AG08396 (cell line): ENCODE measurements around the gene CCDC33.
A peak's percentile ranks its signal among the peaks of the same experiment; 100 is the strongest.

Experiments
- DNase-seq: peaks from one replicate; pipeline ENCODE4 v3.0.0; 2012; ENCODE audit warnings: low spot score, mixed read lengths

Gene CCDC33

DNA sequence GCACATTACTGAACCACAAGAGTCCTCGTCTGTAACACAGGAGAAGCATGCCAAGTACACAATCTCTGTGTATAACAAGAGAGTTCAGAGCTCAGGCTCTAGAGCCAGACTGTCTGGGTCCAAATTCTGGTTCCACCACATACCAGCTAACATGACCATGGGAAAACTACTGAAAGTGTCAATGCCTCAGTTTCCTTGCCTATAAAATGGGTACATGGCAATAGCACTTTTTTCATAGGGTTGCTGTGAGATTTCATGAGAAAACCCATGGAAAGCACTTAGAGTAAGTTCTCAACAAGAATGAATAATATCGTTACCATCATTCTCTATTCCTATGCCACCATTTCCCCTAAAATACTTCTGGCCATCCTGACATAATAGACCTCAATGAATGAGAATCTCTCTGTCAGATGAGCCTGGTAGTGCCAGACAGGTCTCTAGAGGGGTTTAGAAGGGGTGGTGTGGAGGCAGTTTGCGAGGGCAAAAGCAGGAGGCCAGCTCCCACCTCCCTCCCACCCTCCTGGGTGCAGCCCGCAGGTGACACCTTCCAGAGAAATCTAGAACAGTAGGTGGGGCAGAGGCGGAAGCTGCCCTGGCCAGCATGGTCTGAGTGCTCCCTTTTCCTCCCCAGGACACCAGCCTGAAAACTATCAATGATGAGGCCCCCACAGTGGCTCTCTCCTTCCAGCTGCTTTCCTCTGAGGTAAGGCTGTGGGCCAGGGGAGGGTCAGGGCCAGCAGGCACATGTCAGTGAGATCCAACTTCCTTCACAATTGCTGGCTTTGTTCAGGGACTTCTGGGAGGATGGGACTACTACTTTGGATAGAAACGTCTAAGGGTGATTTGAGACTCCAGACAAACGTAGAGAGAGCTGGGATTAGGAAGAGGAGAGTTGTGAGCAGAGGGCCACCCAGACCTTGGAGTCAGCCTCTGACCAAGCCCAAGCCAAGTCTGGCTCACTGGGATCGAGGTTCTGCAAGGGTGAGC lies 45.3 kb downstream of the CCDC33 start:
- DNase-seq: no peak

DNA sequence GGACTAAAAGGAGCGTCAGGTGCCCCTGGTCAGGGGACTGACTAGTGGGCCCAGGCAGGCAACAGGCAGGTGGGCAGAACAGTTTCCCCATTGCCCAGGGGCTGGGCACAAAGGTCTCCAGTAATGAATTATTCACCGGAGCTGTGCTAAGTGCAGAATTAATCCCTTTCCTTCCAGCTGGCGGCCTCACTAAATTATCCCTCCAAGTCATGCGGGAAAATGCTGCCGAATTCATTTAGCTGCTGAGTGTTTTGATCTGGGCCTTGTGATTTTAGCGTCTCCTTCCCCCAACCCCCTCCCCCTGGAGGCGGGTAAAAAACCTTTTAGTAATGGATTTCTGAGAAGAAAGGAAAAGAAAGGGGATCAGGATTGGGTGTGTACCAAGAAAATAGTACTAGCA lies 47.2 kb downstream of the CCDC33 start:
- DNase-seq: no peak

DNA sequence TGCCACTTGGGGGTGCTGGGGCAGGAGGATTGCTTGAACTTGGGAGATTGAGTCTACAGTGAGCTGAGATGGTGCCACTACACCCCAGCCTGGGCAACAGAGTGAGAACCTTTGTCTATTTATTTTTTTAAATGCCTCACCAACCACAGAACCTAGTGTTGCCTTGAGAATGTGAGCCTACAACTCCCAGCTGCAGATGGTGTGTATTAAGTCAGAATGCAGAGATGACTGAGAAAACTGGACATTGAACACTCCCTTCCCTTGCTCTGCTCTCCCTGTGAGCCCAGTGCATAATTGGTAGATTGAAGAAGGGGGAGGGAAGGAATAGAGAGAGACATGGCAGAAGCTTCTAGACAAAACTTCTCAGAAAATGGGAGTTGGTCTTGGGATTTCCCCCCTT lies 53.5 kb downstream of the CCDC33 start:
- DNase-seq: no peak

DNA sequence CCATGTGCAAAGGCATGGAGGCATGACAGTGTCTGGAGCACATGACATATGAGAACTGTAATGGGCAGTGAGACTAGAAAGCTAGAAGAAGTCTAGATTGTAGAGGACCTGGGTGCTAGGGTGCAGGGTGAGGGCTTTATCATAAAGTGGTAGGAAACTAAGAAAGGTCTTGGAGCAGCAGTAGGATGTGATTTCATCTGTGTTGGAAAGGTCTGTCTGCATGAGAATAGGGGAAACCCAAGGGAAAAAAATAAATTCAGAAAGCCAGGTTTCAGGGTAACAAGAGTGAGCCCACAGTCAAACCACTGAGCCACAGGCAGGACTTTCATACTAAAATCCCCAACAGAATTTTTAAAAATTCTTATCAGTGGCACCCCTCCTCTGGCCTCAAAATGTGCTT lies 54.5 kb downstream of the CCDC33 start:
- no peak for DNase-seq

DNA sequence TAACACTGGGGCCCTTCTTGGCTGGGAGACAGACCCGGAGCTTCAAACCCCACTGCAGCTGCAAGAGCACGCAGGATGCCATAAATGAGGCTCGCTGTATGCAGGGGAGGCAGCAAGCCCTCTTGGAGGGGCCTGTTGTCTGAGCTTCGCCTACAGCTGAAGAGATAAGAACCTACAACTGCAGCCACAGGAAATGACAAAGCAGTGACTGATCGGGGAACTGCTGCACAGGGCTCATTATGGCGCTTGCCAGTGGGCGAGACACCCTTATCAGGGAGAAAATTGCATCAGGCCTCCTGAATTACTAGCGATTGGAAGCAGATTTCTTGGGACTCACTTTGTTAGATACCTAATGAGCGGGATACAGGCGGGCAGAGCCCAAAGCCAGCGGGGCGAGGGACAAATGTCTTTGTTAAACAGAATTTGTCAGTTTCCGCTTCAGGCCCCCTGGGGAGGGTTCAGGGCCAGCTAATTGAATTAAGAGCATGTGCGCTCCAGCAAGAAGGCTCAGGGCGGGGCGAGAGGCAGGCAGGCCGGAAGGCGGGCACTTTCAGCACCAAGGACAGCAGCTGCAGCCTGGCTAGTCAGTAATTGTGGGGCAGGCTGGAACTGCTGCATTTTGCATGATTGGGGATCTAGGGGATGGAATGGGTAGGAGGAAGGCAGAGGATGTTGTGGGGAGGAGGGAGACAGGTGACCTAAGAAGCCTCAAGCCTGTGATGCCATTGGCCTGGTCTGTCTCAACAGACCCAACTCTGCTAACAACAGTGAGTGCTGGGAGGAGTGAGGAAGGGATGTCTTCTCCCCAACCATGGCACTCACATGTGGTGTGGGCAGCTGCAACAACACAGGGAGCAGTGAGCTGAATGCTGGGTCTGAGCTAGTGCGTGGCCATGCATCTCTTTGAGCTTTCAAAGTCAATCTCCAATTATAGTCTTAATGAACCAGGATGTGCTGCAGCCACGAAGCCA lies 55.3 kb downstream of the CCDC33 start:
- DNase-seq: peak; percentile 89

DNA sequence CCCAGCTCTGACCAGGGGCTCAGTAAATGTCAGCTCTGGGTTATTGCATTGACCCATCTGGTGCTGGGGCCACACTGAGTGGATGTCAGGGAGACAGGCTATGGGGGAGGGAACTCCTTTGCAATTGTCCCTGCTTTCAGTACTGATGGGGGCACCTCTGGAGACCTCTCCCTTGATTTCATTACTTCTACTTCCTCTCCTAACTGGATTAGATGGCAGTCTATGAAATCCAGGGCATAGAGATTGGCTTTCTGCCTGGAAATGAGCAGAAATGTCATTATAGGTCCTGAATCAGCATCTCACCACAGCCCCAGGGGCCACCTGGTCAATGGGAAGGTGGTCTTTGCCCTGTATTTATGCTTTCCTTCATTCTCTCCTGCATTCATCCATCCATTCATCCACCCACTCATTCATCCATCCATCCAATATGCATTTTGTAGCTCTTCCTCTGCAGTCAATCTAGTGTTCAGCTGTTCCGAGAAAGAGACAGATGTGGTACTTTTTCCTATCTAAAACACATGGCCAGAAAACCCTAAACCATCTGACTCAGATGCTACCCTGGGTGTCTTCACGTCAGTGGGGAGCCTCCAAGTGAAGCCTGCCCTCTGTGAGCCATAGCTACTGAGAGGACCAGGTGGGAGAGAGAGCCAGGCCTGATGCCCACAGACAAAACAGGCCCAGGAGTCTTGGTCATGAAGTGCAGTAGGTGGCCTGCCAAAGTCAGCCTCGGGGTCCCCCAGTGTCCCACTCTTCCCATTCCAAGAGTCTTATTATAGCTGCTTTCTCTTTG lies 57.1 kb downstream of the CCDC33 start:
- no peak for DNase-seq

DNA sequence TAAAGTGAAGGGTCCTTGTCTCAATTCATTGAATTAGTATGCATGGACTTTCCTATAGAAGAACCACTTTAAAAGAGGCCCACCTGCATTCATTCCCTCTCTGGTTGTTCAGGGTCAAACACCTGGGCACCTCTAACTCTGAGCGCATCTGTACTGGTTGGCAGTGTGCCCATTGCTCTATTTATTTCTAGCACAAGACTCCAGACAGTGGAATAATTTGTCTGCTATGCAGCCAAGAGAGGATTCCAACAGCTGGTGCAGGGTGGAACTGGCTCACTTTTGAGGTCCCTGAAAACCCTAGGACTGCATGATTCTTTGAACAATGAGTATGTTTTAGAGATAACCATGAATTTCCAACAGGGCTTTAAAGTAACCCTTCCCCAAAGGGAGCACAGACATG lies 57.9 kb downstream of the CCDC33 start:
- DNase-seq: no peak

DNA sequence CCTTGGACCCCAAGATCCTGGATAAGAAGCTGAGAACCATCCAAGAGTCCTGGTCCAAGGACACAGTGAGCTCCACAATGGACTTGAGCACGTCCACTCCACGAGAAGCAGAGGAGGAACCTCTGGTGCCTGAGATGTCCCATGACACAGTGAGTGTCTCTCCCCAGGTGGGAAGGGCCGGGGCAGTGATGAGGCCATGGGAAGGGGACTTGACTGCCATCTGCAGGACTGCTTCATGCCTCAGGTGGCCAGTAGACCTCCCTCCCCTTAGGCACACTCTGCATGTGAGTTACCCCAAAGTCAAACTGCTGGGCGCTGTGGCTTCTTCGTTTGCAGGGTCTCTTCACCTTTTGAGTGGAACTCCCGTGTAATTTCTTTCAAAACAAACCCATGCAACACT lies 59.7 kb downstream of the CCDC33 start:
- DNase-seq: no peak

DNA sequence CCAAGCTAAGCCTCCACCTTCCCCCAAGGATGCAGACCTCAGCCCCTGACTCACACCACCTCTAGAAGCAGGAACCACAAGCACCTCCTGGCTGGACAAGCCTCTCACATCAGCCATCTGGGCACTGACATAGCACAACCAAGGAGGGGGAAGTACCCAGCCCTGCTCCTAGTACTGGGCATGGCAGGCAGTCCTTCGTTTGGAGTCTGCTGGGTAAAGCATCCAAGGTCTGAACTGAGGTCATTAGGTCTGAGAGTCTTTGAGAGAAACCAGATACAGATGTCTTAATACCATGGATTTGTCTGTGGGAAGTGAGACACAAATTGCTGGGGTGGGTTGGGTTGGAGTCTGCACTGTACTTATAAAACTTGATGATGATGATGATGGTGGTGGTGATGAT lies 61.8 kb downstream of the CCDC33 start:
- no peak for DNase-seq

DNA sequence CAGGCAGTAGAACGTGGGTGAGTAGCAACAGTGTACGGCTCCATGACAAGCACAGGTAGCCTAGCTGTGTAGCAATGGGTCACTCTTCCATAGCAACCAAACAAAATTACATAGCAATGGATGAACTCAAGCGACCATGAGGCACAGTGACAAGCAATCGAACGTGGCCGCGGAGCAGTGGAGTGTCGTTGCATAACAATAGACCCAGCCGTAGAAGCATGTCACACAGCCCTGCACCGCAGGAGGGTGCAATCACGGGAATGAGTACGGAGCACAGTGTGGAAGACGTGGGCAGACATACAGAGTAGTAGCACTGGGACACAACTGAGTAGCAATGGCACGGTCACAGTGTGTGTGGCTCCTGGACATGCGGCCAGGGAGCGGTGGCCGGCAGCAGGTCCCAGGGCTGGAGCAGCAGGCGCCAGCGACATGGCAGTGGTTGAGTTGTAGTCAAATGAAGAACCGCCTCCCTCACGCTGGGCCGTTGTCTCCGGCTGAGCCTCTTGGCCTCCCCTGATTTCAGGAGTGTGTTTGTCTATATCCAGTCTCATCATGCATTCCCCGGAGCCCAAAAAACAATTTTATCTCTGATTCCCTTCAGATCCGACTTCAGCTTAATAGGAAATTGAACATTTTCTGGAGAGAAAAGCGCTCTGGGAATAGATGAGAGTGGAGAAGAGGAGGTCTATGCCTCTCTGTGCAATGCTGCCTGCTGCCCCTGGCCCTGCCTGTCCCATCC lies 64.1 kb downstream of the CCDC33 start:
- no peak for DNase-seq

DNA sequence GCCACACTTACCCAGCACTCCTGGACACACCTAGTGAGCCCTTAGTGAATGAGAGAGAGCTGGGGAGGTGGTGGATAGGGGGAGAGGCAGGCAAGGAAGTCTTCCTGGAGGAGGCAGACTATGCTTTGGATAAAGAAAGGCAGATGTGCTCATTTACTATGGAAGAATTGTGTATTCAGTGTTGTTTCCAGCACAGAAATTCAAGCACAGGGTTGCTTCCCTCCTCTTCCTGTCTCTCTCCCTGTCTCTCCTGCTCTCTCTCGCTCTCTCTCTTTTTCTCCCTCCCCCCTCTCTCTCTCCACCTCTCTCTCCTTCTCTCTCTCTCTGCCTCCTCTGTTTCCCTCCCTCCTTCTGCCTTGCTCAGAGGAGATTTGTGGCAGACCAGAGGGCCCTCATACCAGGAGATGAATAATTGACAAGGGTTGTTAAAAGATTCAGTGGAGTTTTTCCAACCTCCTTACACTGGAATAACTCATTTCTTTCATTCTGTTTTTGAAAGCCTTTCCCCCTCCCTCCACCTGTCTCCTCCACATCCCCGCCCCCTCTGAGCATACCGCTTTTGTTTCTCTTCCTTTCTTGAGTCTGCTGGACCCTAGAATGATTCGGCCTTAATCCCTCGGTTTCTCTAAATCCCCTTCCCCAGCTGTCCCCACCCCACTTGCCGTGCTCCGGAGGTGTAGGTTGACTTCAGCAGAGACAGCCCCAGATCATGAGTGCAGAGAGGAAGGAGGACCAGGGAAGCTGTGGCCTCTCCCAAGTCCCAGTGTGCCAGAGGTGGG lies 65.6 kb downstream of the CCDC33 start:
- no peak for DNase-seq

DNA sequence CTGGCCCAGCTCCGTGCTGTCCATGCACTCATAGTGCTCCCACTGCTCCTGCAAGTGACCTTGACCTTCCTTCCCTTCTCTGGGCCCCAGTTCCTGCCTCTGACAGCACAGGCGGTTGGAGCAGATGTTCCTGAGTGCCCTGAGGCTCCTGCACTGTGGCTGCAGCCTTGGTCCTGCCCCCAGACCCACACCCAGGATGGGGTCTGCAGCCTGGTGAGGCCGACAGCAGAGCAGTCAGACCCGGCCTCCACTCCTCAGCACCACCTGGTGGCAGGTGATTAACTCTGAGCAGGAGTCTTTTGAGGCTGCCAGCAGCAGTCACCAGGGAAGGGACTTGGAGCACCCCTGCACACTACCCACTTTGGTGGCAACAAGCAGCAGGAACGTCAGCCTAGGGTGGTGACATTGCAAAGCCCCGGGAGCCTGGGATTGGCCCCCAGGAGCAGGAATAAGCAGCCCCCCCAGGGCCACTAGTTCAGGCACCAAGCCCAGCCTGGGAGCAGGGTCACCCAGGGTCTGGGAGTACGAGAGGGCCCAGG lies 66.8 kb downstream of the CCDC33 start:
- peak; percentile 48 for DNase-seq

DNA sequence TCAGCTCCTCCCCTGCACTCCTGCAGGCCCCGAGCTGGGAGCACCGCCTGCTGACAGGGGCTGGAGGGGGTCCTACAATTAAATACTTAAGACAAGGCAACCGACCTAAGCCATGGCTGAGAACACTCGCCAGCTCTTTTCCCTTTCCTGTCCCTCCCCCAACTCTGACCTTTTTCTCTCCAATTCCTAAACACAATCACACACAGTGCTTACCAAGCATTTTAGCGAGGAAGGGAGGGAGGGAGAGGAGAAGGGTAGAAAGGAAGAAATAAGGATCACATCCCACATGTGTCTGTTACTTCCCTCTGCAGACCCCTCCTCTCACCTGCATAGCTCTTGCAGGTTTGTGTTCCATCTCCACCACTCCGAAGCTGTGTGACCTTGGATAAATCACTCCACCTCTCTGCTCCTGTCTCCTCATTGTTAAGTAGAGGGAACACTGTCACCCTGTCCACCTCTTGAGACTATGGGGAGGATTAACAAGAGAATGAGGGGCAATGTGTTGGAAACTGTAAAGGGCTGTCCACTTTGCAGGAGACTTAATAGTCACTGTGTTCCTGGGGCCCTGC lies 67.7 kb downstream of the CCDC33 start:
- DNase-seq: no peak

DNA sequence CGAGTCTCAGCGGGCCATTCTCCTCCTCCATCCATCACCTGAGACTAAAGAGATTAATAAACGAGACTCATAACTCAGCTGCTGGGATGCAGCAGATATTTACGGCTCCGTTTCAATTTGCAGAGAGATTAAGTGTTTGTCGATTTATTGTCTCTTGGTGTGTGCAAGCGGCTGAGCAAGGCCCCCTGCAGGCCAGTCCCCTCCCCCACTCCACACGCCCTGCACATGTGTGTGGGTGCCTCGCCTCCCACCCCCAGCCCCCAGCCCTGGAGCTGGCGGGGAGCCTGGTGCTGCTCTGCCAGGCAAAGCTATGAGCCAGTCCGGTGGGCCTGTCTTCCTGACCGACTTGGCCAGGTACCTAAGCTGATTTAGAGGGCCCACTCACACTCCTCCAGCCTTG lies 68.3 kb downstream of the CCDC33 start:
- no peak for DNase-seq

DNA sequence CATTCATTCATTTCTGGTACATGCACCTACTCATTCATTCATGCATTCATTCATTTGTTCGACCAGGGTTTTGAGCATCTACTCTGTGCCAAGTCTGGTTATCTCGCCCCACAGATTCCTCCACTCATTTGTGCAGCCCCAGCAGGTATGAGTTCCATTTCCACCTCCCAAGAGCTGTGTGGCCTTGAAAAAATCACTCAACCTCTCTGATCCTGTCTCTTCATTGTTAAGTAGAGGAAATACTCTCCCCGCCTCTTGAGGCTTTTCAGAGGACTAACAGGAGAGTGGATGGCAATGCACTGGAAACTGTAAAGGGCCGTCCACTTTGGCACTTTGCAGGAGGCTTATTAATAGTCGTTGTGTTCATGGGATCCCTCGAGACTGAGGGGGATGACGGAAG lies 69.6 kb downstream of the CCDC33 start:
- DNase-seq: no peak

DNA sequence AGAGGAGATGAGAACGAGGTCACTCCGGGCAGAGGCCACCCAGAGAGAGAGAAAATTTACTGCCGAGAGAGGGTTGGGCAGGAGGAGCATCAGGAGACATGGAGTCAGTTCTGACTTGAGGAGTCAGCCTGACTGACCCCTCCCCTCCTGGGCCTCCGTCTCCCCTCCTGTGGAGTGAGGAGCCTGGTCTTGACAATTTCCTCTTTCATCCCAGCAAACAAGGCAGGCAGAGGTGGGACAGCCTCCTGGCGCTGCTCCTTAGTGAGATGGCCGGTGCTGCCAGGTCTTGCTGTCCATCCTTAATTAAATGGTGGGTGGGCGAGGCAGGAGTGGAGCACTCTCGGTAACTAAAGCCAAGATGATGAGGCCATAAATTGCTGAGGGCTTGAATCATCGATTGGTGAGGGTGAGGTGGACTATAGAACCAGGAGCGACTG lies 70.7 kb downstream of the CCDC33 start:
- no peak for DNase-seq

DNA sequence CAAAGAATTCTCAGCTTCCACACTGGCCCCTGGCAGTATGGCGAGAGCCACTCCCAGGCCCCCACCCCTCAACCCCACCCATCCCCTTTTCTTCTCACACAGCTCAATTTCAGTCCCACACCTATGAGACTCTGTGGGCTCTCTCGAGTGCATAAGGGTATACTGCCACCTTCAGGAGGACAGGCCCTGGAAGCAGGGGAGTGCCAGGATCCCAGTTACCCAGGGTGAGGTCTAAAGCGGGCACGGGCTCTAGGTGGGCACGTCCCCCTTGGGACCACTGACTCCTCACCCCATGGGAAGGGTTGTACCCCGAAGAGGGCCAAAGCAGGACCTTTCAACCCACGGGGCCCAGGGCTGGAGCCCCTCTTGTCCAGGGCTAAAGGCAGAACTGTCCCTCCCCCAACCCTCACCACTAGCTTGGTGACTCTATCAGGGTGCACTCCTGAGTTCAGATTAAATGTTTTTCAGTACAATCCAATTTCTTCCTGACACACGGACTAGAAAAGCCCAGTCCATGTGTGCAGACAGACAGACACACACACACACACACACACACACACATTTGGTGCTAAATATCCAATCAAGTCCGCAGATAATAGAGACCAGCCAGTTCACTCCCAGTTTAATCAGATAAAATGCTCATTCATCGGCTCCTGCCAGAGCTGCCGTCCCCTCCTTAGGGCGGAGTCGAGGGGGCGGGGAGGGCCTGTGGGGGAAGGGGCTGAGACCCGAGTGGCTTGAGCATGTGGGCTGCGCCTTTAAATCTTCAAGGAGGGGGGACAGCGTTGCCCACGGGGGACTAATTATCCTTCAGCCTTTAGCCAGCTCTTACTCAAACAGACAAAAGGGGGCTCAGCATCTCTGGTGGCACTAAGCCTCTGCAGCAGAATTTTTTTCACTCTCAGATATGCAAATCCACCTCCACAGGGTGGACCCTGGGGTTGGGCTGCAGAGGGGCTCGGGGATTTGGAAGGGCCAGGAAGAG lies 72.0 kb downstream of the CCDC33 start:
- DNase-seq: peak; percentile 79

DNA sequence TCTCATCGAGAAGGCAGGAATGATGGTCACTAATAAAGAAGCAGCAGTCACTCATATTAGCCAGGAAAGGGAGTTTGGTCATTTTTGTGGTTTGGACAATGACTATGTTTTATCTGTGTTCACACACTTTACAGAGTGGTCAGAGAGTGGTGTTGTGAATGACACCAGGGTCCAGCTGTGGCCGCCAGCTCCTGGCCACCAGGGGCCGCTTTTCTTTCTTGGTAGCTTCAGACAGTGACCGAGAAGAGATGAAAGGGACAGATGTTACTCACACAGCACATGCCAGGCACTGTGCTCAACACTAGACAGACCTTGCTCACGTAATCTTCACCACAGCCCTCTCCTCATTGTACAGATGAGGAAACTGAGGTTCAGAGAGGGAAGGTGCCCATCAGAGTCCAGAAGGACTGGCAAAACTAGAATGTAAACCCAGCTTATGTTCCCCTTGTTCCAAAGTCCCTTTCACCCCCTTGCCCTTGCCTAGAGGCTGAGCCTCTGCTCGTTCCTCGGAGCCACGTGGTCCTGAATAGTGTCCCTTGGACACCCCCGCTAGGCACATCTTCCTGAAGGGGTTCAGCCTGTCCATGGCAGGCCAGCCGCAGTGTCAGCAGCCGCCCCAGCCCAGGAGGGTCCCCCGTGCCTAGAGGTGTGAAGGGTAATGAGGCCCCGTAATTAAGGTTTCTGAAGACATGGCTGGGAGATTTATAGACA lies 75.8 kb downstream of the CCDC33 start:
- no peak for DNase-seq
